Breast epithelium (tissue), 3 donors: ENCODE measurements around the gene SLC6A11.

ENCODE experiments used
- CTCF ChIP-seq, 3 donors: fragments of 450-650 bp; IDR thresholded peaks; one replicate each; pipeline ENCODE4 v1.5.1; 2016 to 2017; ENCODE audit warnings: antibody characterized with exemption in 3 of 3, mild to moderate bottlenecking in 3 of 3, moderate library complexity in 3 of 3
- POLR2A ChIP-seq: fragments of 450-650 bp; IDR thresholded peaks from one replicate; pipeline ENCODE4 v1.6.1; 2016; ENCODE audit warnings: antibody characterized with exemption, mild to moderate bottlenecking, moderate library complexity

- no peak for TF ChIP-seq CTCF (IDR thresholded peaks at IDR 0.05)
- TF ChIP-seq POLR2A = no peak
Measured at GRCh38 chr3:10918011-10918410, 102.0 kb downstream of the SLC6A11 start.
